HT-29 (cell line): ENCODE measurements around the gene CDHR5. TPM values are rescaled to one million over a fixed set of nuclear protein-coding genes. Genes with fewer than 3 reads are reported as not detected.
A peak's percentile ranks its signal among the peaks of the same experiment; 100 is the strongest.
"Not testable (repeated sequence)": the region's sequence is repeated elsewhere in the genome, so short reads cannot be mapped to it uniquely, and the experiment has no call there.

Experiments used
- DNase-seq: peaks from one replicate; pipeline ENCODE4 v3.0.0-alpha.2; 2015; ENCODE audit warnings: low spot score
- total RNA-seq: library from RNA; depleted of rRNA; stranded (reverse); fragments of >200 nt; shearing (Covaris generic); gene quantifications from 2 replicates; pipeline ENCODE4 v1.2.3, GENCODE V29; 2014; rRNA removed

Gene CDHR5, protein sequence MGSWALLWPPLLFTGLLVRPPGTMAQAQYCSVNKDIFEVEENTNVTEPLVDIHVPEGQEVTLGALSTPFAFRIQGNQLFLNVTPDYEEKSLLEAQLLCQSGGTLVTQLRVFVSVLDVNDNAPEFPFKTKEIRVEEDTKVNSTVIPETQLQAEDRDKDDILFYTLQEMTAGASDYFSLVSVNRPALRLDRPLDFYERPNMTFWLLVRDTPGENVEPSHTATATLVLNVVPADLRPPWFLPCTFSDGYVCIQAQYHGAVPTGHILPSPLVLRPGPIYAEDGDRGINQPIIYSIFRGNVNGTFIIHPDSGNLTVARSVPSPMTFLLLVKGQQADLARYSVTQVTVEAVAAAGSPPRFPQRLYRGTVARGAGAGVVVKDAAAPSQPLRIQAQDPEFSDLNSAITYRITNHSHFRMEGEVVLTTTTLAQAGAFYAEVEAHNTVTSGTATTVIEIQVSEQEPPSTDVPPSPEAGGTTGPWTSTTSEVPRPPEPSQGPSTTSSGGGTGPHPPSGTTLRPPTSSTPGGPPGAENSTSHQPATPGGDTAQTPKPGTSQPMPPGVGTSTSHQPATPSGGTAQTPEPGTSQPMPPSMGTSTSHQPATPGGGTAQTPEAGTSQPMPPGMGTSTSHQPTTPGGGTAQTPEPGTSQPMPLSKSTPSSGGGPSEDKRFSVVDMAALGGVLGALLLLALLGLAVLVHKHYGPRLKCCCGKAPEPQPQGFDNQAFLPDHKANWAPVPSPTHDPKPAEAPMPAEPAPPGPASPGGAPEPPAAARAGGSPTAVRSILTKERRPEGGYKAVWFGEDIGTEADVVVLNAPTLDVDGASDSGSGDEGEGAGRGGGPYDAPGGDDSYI
- 11.9 and 12.1 TPM in 2 replicates for total RNA-seq

DNA sequence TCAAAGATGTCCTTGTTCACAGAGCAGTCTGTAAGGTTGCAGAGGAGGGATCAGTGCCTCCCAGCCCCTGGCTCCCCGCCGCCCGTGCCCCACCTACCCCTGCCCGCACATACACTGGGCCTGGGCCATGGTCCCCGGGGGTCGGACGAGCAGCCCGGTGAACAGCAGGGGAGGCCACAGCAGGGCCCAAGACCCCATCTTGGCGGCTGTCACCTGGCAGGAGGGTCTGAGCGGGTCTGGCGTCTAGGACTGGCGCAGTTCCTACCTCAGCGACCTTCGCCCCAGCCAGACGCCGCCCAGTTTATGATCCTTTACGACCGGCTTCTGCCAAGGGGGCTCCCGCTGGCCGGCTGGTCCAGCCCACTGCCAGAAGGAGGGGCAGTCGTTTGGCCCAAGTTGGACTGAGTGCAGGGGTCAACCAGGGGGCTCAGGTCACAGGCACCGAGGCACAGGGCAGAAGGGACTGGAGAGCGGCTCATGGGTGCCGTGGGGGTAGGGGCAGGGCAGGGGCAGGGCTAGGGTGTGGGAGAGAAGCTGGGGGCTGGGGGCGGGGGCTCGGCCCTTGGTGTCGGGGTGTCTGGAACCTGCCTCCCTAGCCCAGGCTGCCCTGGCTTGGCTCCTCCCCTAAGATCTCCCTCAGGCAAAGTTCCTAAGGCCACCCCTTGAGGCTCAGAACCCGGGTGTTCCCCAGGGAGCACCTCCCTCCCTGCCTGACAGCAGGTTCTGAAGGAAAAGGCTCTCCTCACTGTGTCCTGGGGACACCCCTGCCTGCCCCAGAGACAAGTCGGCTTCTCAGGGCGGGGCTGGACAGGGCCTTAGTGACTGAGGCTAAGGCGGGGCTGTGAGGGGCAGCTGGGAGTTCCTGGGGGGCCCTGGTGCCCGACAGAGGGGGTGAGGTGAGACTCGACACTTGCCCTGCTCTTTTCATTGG is at the start of gene CDHR5:
Gene CDHR5 (minus strand): TSS at position 251 of the 931 bp plus-strand sequence. CDS start 53 bp downstream, at position 198.
- peak; percentile 78 for DNase-seq

DNA sequence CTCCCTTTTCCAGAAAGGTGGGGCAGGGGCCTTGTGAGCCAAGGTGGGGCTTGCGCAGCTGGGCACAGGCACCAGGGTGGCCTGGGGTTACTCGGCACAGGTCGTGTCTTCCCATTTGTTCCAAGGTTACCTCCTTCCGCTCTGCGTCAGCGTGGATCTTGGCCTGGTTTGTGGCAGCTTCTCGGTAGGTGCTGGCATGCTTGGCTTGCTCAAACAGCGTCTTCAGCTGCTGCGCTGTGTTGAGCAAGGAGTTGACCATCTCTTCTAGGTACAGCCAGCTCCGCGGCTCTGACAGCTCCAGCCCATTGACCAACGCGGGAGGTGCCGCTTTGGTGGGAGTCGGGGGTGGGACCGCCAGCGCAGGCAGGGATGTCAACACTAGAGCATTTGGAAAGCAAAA is 49.7 kb upstream of the CDHR5 start:
- no peak for DNase-seq

DNA sequence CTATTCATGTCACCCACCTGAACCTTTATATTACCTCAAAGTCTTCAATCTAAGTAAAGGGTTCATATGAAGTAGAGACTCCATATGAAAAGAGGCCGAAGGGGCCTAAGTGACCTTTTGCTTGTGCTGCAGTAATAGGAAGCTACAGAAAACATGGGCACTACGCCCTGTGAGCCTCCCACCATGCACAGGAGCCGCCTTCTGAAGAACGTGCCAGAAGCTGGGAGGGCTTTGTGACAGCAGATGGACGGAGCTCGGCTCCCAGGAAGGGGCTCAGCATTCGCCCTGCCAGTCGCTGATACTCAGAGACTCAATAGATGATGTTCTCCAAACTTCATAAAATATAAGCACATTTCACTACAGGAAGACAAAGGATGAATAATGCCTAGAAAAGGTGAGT is 49.1 kb upstream of the CDHR5 start:
- DNase-seq: no peak

DNA sequence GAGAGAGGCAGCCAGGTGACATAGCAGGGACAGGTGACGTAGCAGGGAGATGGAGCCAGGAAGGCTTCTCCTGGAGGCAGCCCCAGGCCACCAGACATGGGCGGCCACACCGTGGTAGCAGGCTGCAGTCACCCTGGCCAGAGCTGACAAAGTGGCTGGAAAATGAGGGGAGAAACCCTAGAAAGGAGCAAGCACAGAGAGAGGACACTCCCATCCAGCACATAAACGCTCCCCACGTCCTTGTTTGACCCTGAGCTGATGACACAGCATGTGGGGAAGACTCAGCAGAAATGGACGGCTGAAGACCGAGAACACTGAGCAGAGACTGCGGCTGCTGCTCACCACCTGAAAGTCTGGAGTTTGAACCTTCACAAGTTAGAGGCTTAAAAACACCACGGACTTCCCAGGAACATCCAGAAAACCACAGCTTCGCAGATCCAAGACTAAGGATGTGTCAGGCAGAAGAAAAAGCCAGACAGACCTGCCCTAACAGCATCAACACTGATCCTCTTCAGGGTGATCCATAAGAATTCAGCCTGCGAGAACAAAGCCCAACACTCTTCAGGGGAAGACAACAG is 41.0 kb upstream of the CDHR5 start:
- no peak for DNase-seq

DNA sequence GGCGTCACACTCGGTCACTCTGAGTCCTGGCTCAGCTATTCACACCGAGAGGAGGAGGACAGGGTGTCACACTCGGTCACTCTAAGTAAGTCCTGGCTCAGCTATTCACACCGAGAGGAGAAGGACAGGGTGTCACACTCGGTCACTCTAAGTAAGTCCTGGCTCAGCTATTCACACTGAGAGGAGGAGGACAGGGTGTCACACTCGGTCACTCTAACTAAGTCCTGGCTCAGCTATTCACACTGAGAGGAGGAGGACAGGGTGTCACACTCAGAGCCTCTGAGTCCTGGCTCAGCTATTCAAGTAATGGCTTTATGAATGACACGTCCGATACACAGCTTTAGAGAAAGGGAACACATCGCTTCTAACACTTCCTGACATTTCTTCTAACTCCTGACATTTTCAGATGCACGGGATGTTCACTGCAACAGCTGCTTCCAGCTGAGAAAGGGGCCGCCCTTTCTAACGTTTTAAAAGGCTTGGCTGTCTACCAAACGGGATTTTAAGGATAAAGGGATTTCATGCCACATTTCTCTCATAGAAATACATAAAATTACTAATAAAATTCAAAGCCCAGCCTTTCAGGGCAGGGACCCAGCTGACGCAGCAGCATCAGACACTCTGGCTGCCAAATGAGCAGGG is 40.4 kb upstream of the CDHR5 start:
- DNase-seq: no peak

DNA sequence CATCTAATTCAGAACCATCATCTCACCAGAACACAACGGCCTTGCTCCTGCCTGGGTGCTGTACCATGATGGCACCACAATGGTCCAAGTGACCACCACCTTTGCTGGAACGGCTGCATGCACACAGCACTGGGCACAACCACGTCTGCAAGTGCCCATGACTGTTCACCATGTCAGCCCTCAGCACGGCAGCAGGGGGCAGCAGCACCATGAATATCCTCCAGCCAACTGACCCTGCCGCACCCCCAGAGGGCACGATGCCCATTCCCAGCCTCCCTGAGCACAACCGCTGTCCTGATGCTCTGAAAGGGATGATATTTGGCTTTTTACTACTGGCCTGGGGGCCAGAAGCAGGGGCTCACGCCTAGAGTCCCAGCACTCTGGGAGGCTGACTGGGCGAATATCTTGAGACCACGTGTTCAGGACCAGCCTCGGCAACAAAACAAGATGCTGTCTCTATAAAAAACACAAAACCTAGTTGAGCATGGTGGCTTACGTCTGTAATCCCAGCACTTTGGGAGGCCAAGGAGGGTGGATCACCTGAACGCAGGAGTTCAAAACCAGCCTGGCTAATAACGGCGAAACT is 38.0 kb upstream of the CDHR5 start:
- peak; percentile 86 for DNase-seq

DNA sequence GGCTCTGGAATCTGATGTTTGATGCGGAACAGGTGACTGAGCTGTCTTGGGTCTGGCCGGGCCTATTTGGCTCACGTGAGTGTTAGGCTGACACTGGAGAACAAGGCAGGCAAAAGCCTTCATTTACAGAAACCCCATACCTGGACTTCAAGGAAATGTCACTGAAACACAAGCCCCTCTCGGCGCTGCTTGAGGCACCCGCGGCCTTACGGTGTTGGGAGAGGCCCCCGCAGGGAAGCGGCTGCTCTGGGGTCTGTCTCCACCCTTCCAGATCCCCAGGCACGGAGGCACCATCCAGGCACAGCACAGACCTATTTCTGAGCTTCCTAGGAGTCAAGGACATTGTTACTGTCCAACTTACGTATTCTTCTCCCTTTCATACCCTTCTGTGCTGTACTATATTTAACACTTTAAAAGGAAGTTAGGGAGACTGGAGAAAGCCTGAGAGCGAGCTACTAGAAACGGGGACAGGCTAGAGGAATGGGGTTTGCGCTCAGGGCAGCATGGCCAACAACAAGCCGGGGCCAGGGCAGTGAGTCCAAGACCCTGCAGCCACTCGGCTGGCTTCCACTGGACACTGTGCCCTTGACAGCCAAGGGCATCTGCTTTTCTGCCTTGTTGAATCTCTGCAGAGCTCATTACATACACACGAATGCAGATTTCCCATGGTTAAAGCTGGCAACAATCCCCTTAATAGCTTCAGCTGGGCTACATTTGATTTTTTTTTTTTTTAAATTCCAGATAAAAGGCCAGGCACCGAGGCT is 36.1 kb upstream of the CDHR5 start:
- no peak for DNase-seq

DNA sequence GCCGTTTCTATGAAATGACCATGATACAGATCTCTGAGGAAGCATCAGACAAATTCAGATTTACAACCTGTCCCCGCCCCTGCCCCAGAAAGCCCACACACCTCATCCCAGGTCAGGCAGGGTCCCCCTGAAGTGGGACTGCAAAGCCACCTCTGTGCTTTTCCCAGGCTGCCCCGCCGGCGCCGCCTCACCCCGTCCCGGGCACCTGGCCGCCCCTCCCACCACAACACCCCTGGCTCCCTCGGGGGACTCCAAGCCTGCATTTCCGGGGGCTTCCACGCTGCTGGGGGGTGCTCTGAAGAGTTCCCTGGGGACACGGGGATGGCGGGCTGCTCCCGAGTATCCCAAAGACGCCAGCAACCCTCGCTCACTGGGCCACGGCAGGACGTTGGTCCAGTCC is 35.5 kb upstream of the CDHR5 start:
- no peak for DNase-seq

DNA sequence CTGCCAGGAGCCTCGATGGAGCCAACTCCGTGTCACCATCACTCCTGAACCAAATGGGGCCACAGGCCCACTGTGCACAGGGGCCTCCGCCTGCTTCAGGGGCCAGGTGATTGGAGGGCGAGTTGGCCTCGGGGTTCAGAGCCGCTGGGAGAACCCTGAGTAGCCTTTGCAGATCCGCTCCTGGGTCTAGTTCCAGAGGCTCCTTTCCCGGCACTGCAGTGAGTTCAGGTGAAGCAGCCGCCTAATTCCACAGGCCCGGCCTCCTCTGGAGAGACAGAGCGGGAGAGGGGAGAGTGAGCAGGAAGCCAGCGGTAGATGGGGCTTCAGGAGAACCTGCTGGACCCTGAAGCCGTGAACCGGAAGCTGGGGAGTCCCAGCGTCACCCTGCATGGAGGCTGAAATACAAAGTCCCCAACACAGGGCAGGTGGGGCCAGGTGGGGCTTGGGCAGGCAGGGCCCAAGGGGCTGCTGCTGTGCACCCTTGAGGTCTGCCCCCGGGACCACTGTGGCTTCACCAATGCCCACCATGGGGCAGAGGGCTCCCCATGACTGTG is 34.9 kb upstream of the CDHR5 start:
- no peak for DNase-seq

DNA sequence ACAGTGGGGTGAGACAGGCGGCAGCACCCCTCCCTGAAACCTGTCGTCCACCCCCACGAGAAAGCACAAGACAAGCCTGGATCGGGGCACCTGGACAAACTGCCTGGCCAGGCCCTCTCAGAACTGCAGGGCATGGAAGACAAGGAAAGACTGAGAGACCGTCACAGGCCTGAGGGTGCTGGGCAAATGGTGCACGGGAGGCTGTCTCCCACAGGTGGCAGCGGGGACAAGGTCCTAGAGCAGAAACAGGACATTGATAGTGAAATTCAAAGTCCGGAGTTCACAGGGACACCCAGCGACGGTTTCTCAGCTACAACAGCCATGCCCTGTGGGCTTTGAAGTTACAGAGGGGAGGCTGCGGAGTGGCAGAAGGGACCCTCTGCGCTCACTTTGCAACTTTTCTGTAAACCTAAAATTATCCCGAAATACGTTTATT is 33.0 kb upstream of the CDHR5 start:
- DNase-seq: no peak

DNA sequence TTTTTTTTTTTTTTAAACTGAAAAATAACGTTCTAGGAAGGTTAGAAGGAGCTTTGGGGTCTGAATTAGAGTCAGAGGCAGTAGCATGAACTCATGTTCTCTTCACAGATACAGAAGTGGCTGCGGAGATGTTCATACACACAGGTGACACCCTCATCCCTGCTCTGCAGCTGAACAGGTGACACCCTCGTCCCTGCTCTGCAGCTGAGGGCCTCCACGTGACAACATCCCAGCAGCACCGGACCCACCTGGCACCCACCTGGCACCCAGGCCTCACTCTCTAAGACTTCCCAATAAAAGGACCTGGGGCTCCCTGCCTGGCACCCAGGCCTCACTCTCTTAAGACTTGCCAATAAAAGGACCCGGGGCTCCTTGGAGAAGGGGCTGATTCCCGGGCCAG is 32.1 kb upstream of the CDHR5 start:
- no peak for DNase-seq

DNA sequence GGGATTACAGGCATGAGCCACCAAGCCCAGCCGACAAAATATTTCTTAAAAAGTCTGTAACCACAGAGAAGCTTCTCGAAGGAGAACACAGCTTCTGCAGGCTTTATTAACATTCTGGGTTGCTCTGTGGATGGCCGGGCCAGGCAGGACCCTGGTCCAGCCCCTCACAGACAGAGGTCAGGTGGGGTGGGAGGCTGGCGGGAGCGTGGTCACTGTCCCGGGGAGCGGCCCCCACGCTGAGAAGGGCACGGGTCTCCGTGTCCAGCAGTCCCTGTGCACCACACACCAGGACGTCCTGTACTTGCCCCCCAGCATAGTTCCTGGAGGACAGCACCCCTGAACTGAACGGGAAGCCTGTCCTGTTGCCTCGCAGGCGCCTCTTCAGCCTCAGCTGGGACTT is 31.7 kb upstream of the CDHR5 start:
- DNase-seq: no peak

DNA sequence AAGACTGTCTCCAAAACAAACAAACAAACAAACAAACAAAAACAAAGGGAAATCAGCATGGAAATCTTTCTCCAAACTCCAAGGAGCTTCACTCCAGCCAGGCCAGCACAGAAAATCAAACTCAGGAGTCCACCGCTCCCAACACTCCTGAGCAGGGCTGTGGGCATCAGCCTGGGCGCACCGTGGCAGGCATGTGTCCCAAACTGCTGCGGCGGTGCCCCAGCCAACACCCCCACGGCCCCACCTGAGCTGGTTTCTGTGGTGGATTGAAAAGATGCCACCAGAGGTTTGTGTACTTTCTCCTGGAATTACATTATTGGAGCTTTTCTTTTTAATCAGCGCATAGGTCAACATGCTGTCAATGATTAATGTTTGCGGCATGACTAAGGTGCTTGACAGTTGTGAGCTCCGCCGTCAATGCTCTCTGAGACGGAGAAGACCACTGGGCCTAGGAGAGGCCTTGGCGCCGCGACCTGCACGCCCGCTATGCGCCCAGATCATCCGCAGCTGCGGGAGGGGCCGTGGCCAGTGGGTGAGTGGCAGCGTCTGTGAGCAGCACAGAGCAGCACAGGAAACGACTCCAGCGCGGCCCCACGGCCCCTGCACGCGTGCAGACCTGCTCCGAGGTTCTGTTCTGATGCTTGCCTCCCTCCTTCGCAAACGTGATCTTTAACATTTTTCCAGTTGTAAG is 30.4 kb upstream of the CDHR5 start:
- peak; percentile 91 for DNase-seq

DNA sequence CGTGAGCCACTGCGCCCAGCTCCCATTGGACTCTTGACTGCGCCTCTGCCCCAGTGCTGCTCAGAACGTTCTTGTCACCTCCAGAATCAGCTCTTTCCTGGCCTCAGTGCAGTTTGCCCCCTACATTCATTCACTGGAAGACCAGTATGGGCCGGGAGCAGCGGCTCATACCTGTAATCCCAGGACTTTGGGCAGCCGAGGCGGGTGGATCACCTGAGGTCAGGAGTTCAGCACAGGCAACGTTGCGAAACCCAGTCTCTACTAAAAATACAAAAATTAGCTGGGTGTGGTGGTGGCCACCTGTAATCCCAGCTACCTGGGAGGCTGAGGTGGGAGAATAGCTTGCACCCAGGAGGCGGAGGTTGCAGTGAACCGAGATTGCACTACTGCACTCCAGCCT is 29.7 kb upstream of the CDHR5 start:
- DNase-seq: not testable (repeated sequence)

DNA sequence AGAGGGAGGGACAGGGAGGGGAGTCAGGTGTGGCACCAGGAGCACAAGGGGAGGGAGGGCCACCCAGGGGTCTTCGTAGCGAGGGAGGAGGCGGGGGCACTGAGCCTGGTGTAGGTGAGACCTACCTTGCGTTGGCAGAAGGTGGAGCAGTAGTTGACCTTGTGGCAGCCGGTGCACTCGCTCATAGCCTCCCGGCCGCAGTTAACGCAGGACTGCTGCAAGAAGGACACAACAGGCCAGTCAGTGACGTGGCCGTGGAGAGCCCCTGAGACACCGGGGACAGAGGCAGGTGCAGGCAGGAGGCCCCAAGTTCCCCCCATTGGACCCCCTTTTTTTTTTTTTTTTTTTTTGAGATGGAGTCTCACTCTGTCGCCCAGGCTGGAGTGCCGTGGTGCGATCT is 29.1 kb upstream of the CDHR5 start:
- no peak for DNase-seq

DNA sequence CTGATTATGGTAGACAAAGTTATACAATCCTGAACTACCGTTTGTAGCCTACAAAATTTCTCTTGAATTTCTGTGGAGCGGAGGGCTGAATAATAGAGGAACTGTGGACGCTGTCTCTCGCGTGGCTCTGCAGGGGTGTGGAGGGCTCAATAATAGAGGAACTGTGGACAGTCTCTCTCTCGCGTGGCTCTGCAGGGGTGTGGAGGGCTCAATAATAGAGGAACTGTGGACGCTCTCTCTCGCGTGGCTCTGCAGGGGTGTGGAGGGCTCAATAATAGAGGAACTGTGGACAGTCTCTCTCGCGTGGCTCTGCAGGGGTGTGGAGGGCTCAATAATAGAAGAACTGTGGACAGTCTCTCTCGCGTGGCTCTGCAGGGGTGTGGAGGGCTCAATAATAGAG is 28.4 kb upstream of the CDHR5 start:
- DNase-seq: not testable (repeated sequence)

DNA sequence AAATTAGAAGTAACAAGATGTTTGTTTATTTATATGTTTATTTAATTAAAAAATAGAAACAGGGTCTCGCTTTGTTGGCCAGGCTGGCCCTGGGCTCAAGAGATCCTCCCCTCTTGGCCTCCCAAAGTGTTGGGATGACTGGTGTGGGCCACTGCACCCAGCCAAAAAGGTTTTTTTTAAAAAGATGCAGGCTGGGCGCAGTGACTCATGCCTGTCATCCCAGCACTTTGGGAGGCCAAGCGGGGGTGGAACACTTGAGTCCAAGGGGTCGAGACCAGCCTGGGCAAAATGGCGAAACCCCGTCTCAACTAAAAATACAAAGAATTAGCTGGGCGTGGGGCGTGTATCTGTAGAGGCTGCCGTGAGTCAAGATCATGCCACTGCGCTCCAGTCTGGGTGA is 25.7 kb upstream of the CDHR5 start:
- no peak for DNase-seq

DNA sequence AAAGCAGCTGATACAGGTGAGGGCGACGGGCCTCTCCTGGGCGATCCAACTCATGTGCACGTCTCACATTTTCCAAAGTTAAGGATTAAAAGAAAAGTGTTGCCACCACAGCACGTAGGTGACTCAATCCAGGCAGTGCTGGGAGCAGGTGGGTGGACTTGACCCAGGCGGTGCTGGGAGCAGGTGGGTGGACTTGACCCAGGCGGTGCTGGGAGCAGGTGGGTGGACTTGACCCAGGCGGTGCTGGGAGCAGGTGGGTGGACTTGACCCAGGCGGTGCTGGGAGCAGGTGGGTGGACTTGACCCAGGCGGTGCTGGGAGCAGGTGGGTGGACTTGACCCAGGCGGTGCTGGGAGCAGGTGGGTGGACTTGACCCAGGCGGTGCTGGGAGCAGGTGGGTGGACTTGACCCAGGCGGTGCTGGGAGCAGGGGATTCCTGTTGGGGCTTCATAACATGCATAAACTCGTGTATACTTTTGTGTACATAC is 23.0 kb upstream of the CDHR5 start:
- not testable (repeated sequence) for DNase-seq
